Frontal cortex (tissue), 4 donors: ENCODE data around the gene PPFIA3. TPM values are rescaled to one million over a fixed set of nuclear protein-coding genes. Genes with fewer than 3 reads are reported as not detected.
"Not testable (repeated sequence)": the region's sequence is repeated elsewhere in the genome, so short reads cannot be mapped to it uniquely, and the experiment has no call there.

ENCODE experiments used
- DNase-seq, 2 donors: peaks; one replicate each; pipeline ENCODE4 v3.0.0; 2012; ENCODE audit warnings: low spot score in 2 of 2
- FAIRE-seq: peaks from 2 replicates; lab custom pipeline; 2012; peaks lifted over from hg19 to GRCh38; lab: Jason Lieb, UNC
- total RNA-seq: library from RNA; depleted of rRNA; stranded (reverse); fragments of >200 nt; gene quantifications from one replicate; pipeline ENCODE4 v1.2.3, GENCODE V29; 2014
- donor health status: control.
- donor health status: control.
- donor health status: control.

Gene PPFIA3
- total RNA-seq, 1 donor from 2014 or later, result 47.7 TPM

GRCh38 chr19:49146408-49146770 lies 27.0 kb downstream of the PPFIA3 start:
- FAIRE-seq, DNase-seq: not testable (repeated sequence)

DNA sequence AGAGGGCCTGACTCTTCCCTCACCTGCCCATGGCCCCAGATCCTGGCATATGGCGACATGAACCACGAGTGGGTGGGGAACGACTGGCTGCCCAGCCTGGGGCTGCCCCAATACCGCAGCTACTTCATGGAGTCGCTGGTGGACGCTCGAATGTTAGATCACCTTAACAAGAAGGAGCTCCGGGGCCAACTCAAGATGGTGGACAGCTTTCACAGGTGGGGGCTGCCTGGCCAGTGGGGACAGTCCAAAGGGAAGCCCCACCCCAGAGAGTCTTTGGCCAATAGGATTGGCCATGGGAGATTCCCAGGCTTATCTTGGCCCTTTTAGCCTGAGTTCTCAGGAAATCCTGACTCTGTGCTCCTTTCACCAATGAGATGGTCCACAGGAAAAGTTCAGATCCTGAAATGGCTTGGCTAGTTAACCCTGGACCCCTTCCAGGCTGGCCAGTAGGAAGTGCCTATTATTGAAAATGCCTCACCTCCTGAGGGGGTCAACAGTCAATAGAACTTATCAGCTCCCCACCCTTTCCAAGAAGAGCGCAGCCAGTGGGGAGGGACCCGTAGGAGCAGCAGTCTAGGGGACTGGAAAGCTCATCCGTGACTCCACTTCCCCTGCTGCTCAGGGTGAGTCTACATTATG lies 28.8 kb downstream of the PPFIA3 start:
- no peak for DNase-seq
- FAIRE-seq, result no peak

DNA sequence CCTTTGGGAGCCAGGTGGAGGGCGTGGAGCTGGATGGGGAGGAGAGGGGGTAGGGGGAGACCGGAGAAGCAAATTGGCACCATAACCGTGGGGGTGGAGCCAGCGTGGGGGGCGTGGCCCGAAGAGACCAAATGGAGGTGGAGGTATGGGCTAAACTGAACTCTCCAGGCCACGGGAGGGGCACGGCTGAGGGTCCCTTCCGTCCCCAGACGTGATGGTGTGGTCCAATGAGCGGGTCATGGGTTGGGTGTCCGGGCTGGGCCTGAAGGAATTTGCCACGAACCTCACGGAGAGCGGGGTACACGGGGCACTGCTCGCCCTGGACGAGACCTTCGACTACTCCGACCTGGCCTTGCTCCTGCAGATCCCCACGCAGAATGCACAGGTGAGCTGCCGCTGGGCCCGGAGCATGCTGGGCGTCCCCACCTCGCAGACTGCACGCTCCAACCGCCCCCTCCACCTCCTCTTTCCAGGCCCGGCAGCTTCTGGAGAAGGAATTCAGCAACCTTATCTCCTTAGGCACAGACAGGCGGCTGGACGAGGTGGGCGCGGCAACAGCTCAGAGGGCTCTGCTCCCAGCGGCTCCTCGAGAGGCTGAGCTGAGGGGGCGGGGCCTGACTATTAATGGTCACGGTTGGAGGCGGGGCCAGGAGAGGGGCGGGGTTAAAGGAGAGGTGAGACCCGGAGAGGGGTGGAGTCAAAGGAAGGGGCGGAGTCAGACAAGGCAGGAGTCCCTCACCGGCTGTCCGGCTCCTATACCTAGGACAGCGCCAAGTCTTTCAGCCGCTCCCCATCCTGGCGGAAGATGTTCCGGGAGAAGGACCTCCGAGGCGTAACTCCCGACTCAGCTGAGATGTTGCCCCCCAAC lies 29.7 kb downstream of the PPFIA3 start:
- DNase-seq (peak; percentile 78 to 96), FAIRE-seq (no peak)

DNA sequence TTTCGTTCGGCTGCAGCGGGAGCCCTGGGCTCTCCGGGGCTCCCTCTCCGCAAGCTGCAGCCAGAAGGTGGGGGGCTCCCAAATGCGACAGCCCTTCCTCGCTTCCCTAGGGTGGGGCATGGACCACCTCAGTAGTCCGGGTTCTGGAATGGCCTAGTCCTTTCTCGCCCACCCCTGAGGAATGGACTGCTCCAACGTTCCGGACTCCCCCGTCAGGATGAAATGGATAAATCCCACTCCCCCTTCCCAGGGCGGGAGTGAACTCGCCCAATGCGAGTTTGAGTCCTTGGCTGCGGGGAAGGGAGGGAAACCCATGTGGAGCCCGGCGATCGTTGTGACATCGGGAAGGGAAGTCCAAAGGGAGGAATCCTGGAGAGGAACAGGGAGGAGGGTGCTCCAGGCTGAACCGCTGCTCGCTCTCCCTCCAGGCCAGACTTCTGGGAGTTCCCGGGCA lies 30.3 kb downstream of the PPFIA3 start:
- FAIRE-seq, result no peak

DNA sequence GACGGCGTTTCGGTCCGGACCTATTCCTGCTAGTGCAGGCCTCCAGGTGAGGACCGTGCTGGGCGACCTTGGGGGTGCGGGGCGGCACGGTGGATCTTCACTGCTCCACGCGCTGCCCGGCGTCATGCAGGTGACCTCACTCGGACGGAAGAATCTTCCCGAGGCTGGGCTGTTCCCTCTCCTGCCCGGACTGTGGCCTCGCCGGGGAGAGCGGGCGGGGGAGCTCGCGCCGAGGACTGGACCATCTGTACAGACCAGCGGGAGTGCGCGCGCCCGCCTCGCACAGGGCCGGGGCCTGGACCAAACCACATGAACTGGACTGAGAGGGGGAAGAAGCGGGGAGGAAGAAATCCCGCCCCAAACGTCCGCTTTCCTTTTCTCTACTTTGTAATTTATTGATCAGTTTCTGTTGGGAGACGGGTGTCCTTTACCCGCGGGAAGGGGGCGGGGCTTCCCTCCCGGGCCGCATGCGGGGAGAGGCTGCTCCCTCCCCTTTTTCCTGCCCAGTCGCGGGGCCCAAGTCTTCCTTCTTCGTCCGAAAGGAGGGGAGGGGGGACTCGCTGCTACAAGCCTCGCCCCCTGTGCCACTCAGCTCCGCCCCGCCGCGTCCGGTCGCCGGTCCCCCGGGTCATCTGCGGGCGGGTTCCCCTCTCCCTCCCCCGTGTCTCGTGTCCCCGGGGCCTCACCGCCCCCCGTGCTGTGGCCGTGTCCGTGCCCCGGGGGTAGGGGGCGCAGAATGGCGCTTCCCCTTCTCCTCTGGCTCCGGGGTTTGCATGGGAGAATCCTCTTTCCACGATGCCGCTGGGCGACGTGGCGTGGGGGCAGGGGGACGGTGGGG lies 31.0 kb downstream of the PPFIA3 start:
- FAIRE-seq, result no peak

More for the DNA sequence above, 30.3 kb downstream of the PPFIA3 start:
- peak; percentile 64 to 70 for DNase-seq

DNA sequence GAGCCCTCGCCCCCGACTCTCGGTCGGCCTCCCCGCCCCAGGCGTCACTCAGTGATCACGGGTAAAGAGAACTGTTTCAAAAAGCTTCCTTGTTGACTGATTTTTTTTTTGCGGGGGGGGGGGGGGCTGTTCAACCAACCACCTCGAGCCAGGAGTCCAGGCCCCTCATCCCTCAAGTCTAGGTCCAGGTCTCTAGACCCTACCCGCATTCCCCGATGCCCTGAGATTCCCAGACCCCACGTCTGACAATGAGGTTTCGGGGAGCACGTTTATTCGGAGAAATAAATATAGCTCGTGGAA lies 31.6 kb downstream of the PPFIA3 start:
- FAIRE-seq (no peak), DNase-seq (no peak)

More for the DNA sequence above, 31.0 kb downstream of the PPFIA3 start:
- peak; percentile 80 to 87 for DNase-seq

DNA sequence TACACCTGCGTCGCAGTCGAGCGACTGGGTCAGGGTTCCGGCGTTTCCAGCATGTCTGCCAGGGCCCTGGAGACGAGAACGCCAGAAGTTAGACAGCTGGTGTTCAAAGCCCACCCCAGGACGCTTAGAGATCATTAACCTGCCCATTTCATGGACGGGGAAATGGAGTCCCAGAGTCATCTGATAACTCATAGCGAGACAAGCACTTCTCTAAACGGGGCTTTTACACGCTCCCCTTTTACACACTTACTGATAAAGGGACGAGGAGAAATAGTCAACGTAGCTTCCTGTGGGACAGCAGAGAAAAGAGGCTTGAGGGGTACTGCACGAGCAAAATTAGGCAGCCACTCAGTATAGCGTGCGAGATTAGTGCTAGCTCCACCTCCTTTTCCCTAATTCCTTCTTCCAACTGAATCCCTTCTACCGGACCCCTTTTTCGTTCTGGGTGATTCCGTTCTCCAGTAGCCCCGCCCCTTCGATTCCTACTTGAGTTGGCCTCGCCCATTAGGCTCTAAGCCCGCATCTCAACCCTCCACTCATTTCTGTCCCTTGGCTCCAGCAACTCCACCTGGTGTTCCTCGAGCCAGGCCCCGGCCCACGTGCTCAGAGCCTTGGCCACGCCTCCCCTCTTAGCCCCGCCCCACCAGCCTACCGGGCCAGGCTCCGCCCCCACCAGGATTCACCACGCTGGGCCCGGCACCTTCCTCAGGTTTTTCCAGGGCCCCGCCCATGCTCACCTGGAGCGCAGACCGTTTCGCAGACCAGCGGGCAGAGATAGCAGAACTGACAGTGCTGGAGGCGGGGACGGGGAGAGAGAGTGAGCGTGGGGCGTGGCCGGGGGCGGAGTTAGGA lies 32.1 kb downstream of the PPFIA3 start:
- FAIRE-seq (no peak), DNase-seq (peak in 1 of 2 donors; percentile 78)

DNA sequence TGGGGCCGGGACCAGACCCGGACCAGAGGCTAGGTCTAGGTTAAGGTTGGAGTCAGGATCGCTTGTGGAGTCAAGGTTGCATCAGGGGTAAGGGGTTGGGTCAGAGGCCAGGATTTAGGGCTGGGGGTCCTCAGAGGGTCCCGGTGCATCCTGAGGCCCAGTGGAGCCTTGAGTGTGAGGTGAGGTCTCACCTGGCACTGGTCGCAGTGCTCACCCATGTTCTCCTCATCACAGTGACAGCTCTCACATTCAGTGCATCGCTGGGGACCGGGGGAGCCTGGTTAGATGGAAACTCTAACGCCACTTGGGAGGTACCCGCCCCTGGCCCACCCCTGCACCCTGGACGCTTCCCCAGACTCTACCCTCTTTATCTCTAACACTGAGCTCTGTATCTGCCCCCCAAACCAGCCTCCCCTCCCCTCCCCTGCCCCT lies 32.8 kb downstream of the PPFIA3 start:
- DNase-seq (no peak), FAIRE-seq (no peak)

DNA sequence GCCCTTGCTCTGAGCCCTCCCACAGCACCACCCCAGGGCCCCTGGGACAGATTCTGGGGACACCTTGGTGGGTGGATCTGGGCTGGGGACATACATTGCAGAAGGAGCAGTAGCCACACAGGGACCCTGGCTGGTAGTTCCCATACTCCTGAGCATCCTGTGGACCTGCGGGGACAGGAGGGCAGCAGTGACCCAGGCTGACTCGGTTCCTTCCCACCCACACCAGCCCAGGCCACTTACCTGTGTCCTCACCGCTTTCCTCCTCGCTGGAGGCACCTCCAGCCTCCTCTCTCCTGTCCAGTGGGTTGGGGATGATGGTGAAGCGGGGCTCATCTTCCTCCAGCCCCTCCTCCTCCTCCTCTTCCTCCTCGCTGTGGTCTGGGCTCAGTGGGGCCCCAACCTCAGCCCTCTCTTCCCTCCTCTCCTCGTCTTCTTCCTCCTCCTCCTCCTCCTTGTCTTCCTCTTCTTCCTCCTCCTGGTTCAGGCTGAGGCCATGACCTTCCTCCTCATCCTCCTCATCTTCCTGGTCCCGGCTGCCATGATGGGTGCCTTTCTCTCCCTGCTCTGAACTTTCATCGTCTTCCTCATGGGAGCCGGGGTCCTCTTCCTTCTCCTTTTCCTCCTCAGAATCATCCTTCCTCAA lies 33.9 kb downstream of the PPFIA3 start:
- DNase-seq (no peak), FAIRE-seq (no peak)

DNA sequence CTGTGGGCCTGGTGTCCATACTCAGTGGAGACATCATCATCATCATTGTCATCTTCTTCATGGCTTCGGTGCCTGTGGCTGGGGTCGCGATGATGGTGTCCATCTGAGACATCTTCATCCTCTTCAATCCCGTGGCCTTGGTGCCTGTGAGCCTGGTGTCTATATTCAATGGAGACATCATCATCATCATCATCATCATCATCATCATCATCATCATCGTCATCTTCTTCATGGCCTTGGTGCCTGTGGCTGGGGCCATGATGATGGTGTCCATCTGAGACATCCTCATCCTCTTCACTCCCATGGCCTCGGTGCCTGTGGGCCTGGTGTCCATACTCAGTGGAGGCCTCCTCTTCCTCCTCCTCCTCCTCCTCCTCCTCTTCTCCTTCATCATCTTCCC lies 34.9 kb downstream of the PPFIA3 start:
- FAIRE-seq (no peak), DNase-seq (no peak)

DNA sequence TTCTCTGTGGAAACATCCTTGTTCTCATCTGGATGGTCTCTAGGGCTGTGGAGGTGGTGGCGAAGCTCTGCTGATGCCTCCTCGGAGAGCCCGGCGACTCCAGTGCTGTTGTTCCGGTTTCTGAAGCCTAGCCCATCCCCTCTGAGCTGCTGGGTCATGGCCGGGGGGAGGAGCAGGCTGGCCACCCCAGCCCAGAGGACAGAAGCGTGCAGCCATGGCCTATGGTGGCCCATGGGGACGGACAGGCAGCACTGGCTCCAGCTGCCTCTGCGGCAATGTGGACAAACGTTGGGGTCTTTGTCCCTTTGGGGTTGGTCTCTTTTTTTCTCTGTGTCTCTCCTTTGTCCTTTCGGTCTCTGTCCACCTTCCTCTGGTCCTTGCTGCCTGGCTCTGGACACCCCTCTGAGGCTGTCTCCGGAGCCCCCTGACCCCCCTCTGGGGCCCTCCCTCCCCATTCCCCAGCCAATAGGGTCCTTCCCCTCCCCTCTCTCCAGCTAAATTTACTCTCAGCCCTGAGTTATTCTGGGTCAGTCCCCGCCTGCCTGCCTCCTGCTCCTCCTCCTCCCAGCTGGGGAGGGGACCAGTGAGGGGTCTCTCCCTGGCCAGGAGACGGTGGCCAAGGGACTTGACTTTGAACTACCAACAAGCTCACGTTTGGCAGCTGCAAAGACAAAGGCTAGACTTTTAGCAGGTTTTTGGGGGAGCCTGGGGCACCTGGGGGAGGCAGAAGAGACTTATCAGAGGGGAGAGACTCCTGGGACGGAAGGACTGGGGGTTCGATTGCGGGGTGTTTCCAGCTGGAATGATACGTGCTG lies 35.9 kb downstream of the PPFIA3 start, which contains the start of gene HRC:
Gene HRC, minus strand, starts transcription at position 392 of the 815 bp plus-strand sequence. Its CDS starts 159 bp downstream, at position 233.
- DNase-seq (no peak), FAIRE-seq (no peak)

DNA sequence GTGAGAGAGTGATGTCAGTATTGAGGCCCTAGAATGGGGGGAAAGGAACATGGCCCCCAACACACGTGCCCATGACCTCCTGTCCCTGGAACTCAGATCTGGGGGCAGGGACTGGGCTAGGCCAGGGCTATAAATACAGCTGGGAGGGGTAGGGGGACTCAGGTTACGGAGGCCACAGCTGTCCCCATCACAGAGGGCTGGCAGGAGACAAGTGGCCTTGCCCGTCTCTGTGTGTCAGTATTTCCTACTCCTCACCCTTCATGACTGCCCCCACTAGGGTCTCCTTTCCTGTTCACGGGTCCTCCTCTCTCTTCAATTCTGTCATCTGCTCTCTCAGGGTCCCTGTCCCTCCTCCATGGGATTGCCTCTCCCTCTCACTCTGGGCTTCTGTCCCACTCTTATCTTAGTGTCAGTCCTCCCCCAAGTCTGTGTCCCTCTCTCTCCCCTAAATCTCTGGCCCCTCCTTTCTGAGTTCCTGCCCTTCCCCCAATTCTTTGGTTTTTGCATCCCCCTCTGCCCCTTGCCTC lies 36.5 kb downstream of the PPFIA3 start:
- DNase-seq (no peak), FAIRE-seq (no peak)

DNA sequence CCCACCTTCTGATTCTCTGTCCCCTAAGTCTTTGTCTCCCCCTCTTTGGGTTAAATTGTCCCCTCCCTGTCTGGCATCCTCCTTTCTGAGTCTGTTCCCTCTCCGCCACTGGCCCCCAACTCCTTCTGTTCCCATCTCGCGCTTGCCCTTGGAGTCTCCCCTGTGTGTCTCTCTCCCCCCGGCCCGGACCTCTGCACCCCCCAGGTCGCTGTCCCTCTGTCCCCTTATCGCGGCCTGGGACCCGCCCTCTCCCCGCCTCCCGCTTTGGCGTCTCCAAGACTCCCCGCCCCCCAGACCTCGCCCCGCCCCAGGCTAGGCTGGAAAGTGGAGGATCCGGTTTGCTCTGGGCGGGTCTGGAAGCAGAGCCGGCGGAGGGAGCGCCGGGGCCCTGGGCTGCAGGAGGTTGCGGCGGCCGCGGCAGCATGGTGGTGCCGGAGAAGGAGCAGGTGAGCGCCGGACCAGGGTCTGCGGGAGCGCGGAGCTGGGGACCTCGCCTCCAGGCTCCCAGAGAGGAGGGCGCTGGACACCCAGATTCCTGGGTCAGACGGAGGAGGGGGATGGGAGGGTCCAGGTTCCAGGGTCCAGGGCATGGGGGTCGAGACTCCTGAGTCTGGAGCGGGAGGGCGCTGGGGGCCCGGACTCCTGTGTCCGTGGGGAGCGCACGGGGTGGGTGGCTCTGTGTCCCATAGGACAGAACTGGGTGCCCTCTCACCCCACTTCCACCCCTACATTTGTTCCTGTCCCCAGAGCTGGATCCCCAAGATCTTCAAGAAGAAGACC lies 38.3 kb downstream of the PPFIA3 start, which contains the start of gene TRPM4:
Gene TRPM4, plus strand, starts transcription at position 348 of the 780 bp plus-strand sequence. Its CDS starts 75 bp downstream, at position 423.
- FAIRE-seq, result no peak
- DNase-seq, result peak; percentile 71 to 85

GRCh38 chr19:49160450-49161189 lies 41.3 kb downstream of the PPFIA3 start:
- FAIRE-seq (no peak), DNase-seq (no peak)

DNA sequence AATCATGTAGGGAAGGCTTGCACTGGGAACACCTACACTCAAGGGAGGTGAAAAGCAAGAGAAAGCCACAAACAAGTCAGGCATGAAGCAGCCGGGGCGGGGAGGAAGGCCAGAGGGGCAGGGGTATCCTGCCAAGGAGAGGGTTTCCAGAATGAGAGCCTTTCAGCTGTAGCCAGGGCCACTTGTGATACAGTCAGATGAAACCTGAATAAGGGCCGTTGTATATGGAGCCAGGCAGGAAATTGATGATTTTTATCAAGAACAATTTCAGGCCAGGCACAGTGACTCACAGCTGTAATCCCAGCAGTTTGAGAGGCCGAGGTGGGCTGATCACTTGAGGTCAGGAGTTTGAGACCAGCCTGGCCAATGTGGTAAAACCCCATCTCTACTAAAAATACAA lies 42.6 kb downstream of the PPFIA3 start:
- DNase-seq (no peak), FAIRE-seq (no peak)

GRCh38 chr19:49165111-49165750 lies 45.9 kb downstream of the PPFIA3 start:
- no peak for DNase-seq
- FAIRE-seq, result no peak
